Stimulated activated CD8-positive, alpha-beta memory T cell treated with anti-CD3 and anti-CD28 coated beads, Interleukin-4, amount 100 ng/mL, for 48 hours (primary cell): ENCODE data around the gene RAB11FIP5.
"Not testable (repeated sequence)": the region's sequence is repeated elsewhere in the genome, so short reads cannot be mapped to it uniquely, and the experiment has no call there.

Source experiments
- DNase-seq: peaks from one replicate; pipeline ENCODE4 v3.0.0-alpha.2; 2020

The RAB11FIP5 gene, protein sequence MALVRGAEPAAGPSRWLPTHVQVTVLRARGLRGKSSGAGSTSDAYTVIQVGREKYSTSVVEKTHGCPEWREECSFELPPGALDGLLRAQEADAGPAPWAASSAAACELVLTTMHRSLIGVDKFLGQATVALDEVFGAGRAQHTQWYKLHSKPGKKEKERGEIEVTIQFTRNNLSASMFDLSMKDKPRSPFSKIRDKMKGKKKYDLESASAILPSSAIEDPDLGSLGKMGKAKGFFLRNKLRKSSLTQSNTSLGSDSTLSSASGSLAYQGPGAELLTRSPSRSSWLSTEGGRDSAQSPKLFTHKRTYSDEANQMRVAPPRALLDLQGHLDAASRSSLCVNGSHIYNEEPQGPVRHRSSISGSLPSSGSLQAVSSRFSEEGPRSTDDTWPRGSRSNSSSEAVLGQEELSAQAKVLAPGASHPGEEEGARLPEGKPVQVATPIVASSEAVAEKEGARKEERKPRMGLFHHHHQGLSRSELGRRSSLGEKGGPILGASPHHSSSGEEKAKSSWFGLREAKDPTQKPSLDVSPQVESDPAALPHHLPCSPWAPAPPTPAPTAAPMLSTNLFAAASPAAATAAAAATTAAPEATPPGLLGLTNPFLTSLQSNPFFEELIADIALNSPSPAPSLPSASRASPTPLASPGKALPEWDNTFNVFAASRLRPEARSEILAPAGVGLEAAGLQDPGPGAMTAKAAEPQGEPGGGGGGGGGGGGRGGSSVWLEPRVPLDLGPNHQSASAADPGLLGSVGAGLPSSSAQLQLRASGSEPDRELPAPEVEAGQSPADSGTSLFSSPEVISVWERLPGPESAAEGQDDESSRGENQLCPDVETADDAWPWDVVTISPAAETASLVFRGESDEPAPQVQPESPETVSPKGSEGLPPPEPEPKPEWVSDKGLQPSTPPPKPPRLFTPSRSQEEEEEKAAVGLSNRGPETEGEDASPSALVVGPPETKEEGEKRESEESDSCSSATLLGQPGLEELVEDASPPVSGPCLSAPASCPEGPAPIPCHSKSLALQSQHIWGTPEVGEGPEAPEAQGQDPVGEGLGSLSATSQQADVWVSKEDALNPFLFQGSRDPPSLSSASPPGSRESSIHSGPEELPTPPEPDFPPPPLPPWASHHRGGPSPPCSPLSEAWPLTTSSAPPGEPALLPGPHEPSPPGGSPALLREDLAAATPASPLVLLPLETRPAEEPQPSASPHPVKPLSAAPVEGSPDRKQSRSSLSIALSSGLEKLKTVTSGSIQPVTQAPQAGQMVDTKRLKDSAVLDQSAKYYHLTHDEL (N-terminal part only)

DNA sequence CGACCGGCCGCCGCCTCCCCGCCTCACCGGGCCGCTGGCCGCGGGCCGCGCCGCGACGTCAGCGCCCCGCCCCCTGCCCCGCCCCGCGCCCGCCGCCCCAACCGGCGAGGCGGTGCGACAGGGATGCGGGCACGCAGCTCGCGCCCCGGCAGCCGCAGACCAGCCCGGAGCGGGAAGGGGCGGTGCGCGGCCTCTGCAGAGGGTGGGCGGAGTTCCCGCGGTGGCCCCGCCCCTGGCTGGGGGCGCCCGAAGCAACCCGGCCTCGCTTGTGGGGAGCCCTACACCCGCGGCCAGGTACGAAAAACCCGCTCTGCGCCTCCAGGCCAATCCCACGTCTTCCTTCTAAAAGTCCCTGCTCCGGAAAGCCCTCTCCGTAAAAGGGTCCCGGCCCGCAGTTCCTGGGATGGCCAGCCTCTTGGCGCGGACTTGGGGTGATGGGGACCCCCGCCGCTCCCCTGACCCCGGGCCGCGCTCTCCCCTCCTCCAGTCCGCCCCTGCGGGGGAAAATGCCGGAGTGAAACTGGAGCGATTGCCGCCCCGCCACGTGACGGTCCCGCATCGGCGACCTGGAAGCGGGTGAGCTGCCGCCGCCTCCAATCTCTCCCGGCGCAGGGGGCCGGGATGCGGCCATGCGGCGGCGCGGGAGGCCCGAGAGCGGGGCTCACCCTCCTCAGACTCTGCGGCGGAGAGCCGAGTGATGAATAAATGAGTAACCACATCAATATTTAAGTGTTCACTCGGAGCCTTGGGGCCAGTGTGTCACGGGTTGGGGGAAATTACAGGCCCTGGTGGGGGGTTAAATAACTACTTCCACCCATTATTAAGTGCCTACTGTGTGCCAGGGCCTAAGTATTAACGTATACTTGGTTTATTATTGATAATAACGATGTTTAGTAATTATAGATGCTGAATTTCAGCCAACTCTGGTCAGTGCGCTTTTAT lies at the start of gene RAB11FIP5:
RAB11FIP5 (minus strand) TSS at position 36 of the 942 bp plus-strand sequence. CDS start 171 bp downstream, outside the sequence.
- peak; percentile 81 for DNase-seq

DNA sequence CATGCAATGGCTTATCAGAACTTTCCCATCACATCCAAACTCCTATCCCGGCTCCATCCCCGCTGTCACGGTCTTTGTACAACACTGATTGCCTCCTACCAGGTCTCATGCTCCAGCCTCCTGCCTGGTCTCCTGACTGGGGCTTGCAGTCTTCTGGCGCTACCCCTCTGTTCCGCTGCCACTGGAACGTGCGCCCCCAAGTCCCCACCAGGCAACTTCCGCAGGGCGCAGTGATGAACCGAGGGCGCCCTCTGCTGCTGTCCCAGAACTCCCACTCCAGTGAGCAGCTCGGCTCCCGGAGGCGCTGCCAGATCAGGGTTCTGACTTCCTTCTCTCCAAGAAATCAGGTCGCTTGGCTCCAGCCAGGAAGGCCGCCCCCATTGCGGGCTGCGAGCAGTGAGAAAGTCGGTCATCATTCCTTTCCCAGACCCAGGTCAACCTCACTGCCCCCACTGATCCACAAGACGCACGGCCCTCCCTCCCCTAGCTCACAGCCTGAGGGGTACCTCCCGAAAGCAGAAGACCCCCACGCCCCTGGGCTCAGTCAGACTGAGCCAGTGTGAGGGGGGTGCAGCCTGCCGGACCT lies 43.9 kb upstream of the RAB11FIP5 start:
- peak; percentile 72 for DNase-seq

DNA sequence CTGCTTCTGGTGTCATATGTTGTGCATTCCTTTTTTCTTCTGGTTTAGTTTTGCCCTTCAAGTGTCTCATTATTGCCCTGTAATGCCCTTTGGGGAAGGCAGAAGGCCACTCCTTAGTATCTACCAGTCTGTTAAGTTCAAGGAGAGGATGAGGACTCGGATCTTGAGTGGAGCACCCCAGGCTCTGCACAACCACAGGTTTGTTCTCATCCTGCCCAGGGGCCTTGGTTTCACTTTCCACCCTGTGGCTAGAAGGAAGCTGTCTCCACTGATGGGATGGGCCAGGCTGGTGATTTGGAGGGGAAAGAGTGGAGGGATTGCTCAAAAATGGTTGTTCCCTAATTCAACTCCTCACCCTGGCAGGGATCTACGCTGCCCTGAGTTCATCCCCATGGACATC lies 30.2 kb upstream of the RAB11FIP5 start:
- DNase-seq = no peak

DNA sequence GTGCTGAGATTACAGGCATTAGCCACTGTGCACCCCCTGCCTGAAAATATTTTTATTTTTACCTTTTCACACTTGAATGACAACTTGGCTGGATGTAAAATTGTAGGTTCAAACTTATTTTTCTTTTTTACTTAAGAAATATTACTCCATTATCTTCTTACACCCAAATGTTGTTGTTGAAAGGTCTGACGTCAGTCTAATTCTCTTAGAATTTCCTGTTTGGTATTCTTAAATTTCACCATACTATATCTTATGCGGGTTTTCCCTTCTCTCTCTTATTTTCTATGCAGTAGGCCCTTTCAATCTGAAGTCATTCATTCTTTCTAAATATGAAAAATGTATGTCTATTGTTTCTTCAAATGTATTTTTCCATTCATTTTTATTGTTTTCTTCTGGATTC lies 29.1 kb upstream of the RAB11FIP5 start:
- DNase-seq = no peak

DNA sequence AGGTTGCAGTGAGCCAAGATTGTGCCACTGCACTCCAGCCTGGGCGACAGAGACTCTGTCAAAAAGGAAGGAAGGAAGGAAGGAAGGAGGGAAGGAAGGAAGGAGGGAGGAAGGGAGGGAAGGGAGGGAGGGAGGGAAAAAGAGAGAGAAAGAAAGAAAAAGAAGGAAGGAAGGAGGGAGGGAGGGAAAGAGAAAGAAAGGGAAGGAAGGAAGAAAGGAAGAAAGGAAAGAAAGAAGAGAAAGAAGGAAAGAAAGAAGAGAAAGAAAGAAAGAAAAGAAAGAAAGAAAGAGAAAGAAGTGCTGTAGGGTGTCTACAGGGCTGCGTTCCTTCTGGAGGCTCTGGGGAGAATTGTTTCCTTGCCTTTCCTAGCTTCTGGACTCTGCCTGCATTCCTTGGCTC lies 22.5 kb upstream of the RAB11FIP5 start:
- DNase-seq = no peak

DNA sequence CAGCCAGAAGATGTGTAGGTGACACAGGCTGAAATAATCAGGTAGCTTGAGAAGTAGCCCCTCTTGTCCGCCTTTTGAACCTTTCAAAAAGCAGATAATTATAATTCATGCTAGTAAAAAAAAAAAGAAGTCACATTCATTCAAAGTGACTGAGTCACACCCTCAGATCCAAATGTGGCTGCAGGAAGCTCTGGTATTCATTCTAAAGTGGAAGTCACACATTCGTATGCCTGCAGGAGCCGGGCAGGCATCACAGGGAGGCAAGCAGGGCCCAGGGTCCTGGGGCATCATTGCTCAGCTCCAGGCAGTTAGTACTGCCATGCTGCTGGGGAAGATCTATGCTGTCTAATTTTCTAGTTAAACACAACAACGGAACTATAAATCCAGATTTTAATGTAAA lies 21.7 kb upstream of the RAB11FIP5 start:
- DNase-seq = no peak

DNA sequence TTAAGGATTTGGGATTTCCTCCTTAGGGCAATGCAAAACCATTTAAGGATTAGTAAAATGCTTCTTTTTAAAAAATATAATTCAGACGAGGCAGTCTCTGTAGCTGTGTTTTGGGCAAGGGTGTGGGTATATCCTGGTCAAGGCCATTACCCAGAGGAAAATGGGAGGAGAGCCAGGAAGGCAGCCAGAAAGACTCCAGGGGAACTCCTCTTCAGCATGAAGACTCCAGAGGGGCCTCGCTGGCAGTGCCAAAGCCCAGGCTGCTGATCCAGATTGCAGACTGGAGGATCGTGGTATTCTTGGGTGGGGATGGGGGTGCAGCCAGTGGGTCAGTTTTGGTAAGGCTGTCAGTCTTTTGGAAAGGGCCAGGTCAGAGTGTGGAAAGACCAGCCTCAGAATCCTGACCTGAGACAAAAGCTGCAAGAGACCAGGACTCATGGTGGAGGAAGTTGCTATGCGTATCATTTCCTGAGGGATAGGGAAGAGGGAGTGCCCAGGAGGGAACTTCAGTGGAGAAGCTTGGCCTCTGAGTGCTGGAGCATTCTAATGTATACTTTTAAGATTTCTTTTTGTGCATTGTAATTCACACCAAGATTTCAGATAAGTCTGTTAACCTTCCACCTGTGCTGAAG lies 20.9 kb upstream of the RAB11FIP5 start:
- DNase-seq = no peak

DNA sequence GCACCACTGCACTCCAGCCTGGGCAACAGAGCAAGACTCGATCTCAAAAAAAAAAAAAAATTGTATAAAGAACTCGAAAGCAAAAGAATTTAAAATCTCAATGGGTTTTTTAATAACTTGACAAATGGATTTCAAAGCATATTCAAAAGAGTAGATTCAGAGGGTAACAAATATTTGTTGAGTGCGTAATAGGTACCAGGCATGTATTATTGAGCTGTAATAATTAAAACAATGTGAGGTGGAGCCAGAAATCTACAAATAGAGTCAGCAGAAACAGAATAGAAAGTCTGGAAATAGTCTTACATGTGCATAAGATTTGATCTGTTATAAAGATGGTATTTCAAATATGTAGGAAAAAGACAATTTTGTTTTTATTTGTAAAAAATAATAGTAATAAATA lies 19.1 kb upstream of the RAB11FIP5 start:
- DNase-seq = no peak

DNA sequence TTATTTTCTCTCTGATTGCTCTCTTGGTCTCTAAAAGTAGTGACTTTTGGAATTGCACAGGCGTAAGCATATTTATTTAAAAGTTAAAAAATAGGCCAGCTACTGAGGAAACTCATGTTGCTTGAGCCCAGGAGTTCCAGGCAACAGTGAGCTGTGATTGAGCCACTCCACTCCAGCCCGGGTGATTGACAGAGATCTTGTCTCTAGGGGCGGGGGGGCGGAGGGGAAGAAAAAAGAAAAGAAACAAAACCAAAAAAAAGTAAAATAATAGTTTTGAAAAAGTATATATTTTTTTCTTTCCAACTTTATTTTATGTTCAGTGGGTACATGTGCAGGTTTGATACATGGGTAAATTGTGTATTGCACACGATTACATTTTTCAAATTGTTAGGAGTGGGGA lies 18.0 kb upstream of the RAB11FIP5 start:
- DNase-seq = no peak

DNA sequence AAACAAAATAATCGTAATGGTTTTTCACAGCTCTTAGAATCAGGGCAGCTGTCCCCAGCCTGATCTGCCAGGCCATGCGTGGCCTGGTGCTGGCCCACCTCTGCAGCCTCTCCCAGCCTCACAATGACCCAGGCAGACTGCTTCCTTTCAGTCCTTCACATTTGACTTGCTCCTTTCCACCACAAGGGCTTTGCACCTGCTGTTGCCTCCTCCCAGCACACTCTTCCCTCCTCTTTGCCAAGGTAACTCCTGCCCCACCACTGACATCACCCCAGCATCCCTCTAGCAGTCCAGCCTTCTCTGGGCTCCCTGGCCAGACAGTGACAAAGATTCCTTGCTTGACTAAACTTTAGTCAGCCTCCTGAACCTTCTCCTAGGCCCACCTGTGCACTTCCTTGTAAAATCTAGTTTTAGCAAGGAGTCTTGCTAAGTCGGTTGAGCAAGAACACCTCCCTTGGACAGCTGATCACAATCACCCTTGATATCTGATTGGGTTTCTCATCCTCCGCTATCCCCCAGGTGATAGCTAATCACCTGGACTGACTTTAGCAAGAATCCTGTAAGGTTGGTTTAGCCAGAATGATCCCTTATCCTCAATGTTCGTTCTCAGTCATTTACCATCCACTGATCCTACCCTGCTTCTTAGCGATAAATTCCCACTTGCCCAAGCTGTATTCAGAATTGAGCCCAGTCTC lies 16.2 kb upstream of the RAB11FIP5 start:
- DNase-seq = no peak

DNA sequence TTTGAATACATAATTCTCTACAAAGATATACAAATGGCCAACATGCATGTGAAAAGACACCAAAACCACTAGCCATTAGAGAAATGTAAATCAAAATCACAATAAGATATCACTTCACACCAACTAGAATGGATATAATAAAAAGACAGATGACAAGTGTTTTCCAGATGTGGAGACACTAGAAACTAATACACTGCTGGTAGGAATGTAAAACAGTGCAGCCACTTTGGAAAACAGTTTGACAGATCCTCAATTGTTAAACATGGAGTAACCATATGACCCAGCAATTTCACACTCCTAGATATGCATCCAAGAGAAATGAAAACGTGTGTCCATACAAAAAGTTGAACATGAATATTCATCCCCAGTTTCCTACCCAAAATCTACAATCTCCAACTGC lies 9.8 kb upstream of the RAB11FIP5 start:
- DNase-seq = no peak

DNA sequence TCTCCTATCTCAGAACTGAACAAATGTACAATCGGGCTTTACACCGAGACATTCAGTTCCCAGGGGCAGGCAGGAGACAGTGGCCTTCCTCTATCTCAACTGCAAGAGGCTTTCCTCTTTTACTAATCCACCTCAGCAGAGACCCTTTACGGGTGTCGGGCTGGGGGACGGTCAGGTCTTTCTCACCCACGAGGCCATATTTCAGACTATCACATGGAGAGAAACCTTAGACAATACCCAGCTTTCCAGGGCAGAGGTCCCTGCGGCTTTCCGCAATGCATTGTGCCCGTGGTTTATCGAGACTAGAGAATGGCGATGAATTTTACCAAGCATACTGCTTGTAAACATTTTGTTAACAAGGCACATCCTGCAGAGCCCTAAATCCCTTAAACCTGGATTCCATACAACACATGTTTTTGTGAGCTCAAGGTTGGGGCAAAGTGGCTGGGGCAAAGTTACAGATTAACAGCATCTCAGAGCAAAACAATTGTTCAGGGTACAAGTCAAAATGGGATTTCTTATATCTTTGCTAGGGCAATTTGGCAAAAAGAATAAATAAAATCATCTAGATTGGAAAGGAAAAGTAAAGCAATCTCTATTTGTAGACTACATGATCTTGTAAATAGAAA lies 7.0 kb upstream of the RAB11FIP5 start:
- not testable (repeated sequence) for DNase-seq

DNA sequence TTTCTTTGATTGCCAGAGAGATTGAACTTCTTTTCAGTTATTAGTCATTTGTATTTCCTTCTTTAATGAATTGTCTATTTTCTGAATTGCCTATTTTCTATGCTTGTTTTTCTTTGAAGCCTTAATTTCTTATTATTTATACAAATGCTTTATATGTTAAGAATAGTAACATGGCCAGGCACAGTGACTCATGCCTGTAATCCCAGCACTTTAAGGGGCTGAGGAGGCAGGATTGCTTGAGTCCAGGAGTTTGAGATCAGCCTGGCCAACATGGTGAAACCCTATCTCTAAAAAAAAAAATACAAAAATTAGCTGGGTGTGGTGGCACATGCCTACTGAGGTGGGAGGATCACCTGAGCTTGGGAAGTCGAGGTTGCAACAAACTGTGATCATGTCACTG lies 4.7 kb upstream of the RAB11FIP5 start:
- no peak for DNase-seq

DNA sequence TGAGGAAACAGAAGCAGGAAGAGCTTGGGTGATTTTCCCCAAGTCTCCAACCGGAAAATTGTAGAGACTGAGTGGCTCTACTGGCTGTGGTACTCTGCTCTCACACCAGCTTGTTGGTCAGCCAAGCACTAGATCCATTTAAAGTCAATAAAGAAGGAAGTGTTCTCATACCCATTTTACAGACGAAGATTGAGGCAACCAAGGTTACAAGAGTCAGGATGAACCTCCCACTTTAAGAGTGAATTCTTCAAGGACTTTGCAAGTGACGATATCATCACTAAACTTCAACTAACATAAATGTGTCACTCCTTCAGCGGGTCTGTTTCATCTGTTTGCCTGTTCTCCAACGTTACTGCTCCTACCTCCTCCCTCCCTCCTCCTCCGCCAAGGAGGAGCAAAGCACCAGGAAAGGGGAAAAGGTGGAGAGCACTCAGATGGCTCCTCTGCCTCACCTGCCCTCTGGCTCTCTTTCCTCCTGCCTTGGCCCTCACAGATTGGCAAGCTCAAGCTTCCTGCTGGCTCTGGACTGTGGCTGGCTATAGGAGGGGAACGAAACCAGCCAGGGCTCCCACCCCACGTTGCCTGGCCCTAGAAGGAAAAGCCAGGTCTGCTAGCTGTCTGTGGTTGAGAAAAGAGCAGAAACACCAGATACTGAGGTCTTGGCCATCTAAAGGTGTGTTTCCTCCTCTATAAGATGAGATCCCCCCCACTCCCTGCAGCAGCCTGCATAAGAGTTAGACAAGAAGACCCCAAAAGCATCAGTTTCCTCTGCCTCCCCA lies 3.6 kb upstream of the RAB11FIP5 start:
- peak; percentile 20 for DNase-seq

DNA sequence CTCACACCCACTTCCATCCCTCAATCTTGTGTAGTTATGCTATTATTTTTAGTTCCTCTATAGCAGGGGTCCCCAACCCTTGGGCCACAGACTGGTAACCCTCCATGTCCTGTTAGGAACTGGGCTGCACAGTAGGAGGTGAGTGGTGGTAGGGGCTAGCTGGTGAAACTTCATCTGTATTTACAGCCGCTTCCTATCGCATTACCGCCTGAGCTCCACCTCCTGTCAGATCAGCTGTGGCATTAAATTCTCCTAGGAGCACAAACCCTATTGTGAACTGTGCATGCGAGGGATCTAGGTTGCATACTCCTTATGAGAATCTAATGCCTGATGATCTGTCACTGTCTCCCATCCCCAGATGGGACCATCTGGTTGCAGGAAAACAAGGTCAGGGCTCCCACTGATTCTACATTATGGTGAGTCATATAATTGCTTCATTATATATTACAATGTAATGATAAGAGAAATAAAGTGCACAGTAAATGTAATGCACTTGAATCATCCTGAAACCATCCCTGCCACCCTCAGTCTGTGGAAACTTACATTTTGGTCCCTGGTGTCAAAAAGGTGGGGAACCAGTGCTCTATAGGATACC lies 1.6 kb upstream of the RAB11FIP5 start:
- DNase-seq = no peak

DNA sequence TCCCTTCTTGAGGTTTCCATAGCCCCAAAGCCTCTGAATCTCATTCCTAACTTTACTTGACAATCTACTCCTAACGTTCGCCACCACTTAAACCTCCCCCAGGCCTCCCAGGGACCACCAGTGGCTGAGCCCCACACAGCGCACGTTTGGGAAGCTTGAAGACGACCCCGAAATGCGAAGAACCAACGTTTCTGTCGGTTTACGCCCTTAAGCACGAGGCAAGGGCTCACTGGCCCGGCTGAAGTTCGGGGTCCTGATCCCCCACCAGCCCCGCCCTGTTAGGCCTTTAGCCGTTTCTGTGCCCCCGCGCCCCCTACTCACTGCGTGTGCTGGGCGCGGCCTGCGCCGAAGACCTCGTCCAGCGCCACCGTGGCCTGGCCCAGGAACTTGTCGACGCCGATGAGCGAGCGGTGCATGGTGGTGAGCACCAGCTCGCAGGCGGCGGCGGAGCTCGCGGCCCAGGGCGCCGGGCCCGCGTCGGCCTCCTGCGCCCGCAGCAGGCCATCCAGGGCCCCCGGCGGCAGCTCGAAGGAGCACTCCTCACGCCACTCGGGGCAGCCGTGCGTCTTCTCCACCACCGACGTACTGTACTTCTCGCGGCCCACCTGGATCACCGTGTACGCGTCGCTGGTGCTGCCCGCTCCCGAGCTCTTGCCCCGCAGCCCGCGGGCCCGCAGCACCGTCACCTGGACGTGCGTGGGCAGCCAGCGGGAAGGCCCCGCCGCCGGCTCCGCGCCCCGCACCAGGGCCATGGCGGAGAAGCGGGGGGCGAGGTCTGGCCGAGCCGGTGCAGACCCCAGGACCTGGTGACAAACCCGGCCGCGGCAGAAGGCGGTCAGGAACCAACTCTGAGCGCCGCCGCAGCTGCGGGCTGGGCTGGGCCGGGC lies 479 bp downstream of the RAB11FIP5 start:
- DNase-seq = peak; percentile 29
